Astrocyte of the spinal cord (primary cell): ENCODE results near the gene COX7A2L.

ENCODE experiments used
- DNase-seq: peaks from one replicate; pipeline ENCODE4 v3.0.0; 2011; ENCODE audit warnings: low read depth, low spot score
- H3K4me3 ChIP-seq: 2 replicates; pipeline ENCODE4 v1.5.1; 2011; ENCODE audit warnings: low read depth, mild to moderate bottlenecking, low read length, moderate library complexity
- in situ Hi-C: cut with HindIII; loops from 2 replicates; pipeline ENCODE4 v1.10.0; 2017; ENCODE audit warnings: low sequenced_read_pairs
- TF ChIP-seq, protein P1 (sequence below): IDR thresholded peaks from 2 replicates; pipeline ENCODE4 v1.5.1; 2012; ENCODE audit warnings: low read depth, mild to moderate bottlenecking, low read length, inconsistent platforms

COX7A2L gene

DNA sequence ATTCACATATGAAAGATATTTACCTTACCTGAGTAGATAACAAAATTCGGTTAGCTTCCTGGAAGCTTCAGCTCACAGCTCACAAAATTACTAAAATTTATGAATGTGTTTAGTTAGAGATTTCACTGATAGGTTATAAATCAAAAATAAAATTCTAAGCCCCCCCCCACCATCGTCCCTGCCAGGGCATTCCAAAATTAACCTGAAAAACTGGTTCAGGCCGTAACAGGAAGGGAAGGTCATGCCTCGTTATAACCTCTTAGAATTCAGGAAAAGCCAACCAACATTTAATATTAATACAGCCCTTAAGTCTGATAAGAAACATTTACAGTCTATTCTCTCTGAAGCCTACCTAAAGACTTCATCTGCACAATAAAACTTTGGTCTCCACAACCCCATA is 48.9 kb downstream of the COX7A2L start:
- in situ Hi-C loops: no loop called here
- no peak overlapping the region for H3K4me3 ChIP-seq
- TF ChIP-seq, protein P1, sequence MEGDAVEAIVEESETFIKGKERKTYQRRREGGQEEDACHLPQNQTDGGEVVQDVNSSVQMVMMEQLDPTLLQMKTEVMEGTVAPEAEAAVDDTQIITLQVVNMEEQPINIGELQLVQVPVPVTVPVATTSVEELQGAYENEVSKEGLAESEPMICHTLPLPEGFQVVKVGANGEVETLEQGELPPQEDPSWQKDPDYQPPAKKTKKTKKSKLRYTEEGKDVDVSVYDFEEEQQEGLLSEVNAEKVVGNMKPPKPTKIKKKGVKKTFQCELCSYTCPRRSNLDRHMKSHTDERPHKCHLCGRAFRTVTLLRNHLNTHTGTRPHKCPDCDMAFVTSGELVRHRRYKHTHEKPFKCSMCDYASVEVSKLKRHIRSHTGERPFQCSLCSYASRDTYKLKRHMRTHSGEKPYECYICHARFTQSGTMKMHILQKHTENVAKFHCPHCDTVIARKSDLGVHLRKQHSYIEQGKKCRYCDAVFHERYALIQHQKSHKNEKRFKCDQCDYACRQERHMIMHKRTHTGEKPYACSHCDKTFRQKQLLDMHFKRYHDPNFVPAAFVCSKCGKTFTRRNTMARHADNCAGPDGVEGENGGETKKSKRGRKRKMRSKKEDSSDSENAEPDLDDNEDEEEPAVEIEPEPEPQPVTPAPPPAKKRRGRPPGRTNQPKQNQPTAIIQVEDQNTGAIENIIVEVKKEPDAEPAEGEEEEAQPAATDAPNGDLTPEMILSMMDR: no peak
- no peak for DNase-seq

DNA sequence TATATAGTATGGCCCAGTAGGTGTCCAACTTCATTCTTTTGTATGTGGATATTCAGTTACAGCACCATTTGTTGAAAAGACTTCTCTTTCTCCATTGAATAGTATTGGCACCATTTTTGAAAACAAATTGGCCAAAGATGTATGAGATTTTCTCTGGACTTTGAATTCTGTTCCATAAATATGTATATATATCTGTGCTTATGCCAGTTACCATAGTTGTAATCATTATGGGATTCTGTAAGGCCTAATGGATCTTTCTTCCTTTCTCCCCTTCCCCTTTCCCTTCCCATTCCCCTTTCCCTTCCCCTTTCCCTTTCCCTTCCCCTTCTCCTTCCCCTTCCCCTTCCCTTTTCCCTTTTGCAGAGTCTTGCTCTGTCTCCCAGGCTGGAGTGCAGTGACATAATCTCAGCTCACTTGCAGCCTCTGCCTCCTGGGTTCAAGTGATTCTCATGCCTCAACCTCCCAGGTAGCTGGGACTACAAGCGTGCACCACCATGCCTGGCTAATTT is 51.0 kb downstream of the COX7A2L start:
- TF ChIP-seq, protein P1: no peak
- no peak overlapping the region for H3K4me3 ChIP-seq
- no peak for DNase-seq
- in situ Hi-C loops: no loop called here

DNA sequence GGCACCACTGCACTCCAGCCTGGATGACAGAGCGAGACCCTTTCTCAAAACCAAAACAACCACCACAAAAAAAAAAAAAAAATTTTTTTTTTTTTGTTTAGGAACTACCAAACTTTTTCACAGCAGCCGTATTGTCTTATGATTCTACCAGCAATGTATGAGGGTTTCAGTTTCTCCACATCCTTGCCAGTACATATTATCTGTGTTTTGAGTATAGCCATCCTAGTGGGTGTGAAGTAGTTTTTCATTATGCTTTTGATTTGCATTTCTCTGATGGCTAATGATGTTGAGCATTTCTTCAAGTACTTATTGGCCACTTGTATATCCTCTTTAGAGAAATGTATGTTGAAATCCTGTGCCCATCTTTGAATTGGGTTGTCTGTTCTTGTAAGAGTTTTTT is 51.7 kb downstream of the COX7A2L start:
- in situ Hi-C loops: no loop called here
- no peak overlapping the region for H3K4me3 ChIP-seq
- TF ChIP-seq, protein P1: no peak
- DNase-seq: no peak

DNA sequence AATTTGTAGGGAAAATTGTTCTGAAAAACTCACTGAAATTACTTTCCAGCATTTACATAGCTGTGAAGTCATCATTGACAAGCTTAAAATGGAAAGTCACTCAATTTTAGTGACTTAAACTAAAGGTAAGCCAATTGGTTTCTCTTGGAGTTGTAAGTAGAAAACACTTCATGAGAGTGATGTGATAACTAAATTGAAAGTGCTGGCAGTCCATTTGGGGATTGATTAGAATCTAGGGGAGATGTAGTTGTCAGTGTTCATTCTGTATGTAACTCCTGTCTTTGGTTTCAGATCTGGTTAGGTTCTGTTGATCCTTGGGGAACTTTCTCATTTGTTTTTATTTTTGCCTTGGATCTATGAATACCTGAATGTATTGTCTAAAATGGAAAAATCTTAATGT is 53.8 kb downstream of the COX7A2L start:
- TF ChIP-seq, protein P1: no peak
- no peak for DNase-seq
- no peak overlapping the region for H3K4me3 ChIP-seq
- in situ Hi-C loops: no loop called here

DNA sequence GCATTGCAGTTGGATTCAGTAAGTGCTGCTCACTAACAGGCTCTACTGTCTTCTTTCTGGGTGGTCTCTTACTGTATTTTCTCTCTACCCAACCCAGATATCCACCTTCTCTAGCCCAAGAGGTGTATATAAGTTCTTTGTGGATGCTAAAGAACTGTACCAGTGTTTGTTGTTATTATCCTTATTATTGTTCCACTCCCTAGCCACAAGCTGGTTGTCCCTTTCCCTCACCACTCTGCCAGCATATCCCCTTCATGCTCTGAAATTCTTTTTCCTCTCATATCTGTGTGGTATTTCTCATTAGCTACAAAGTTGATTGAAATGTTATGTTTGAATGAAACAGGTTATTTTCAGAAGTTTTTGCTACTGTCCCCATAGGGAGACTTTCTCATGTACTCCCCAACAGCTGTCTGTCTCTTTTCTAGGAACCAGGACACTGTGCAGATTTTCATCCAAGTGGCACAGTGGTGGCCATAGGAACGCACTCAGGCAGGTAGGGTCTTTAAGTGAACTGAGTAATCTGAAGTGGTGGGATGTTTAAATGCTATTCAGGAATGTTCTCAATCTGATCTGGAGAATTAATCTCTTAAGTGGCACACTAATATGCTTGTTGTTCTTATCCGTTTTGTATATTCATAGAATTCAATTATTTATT is 56.8 kb downstream of the COX7A2L start:
- in situ Hi-C loops: no loop called here
- no peak for DNase-seq
- TF ChIP-seq, protein P1: no peak
- no peak overlapping the region for H3K4me3 ChIP-seq

DNA sequence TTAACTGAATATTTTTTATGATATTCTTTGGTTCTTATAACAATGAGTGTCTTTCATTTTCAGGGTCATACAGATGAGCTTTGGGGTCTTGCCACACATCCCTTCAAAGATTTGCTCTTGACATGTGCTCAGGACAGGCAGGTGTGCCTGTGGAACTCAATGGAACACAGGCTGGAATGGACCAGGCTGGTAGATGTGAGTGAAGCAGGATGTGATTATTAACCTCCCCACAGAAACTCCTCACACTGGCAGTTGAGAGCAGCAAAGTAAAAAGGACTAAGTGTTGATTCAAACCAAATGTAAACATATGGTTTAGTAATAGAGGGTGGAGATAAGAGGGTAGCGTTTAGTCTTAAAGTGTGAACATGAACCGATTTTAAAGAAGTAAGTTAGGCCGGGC is 57.8 kb downstream of the COX7A2L start:
- TF ChIP-seq, protein P1: no peak
- in situ Hi-C loops: no loop called here
- no peak overlapping the region for H3K4me3 ChIP-seq
- no peak for DNase-seq
